Upper lobe of left lung (tissue), 6 donors: ENCODE data around the gene INMT. TPM values are rescaled to one million over a fixed set of nuclear protein-coding genes. Genes with fewer than 3 reads are reported as not detected.

Experiments used
- ATAC-seq, 2 donors: fragments of 200-7000 bp; cut with Tn5 transposase; one replicate each; pipeline ENCODE4 v1.9.1; 2022; ENCODE audit warnings: mild to moderate bottlenecking in 2 of 2, moderate library complexity in 2 of 2; ENCODE audit not compliant: low FRiP score in 2 of 2
- DNase-seq, 2 donors: peaks; one replicate each; pipeline ENCODE4 v3.0.0-alpha.2; 2019 to 2020
- H3K27ac ChIP-seq, 4 donors: fragments of 200-600 bp; sonication (generic); one replicate each; pipeline ENCODE4 v1.5.1; 2016 to 2019
- H3K27me3 ChIP-seq, 4 donors: fragments of 200-600 bp; sonication (generic); one replicate each; pipeline ENCODE4 v1.5.1; 2017 to 2019
- H3K36me3 ChIP-seq, 4 donors: fragments of 200-600 bp; sonication (generic); one replicate each; pipeline ENCODE4 v1.5.1; 2016 to 2019
- H3K4me1 ChIP-seq, 4 donors: fragments of 200-600 bp; sonication (generic); one replicate each; pipeline ENCODE4 v1.5.1; 2018 to 2019
- H3K4me3 ChIP-seq, 4 donors: fragments of 200-600 bp; sonication (generic); one replicate each; pipeline ENCODE4 v1.5.1; 2017 to 2019; ENCODE audit warnings: mild to moderate bottlenecking in 2 of 4, moderate library complexity in 1 of 4
- H3K9me3 ChIP-seq, 4 donors: fragments of 200-600 bp; sonication (generic); one replicate each; pipeline ENCODE4 v1.5.1; 2018 to 2019
- EP300 ChIP-seq, 4 donors: sonication (generic); formaldehyde crosslinking; IDR thresholded peaks; one replicate each; pipeline ENCODE4 v1.5.1; 2017; ENCODE audit warnings: antibody characterized with exemption in 4 of 4, control low read depth in 2 of 4
- POLR2A ChIP-seq, 4 donors: fragments of 450-650 bp; IDR thresholded peaks; one replicate each; pipeline ENCODE4 v1.5.1; 2016 to 2017; ENCODE audit warnings: antibody characterized with exemption in 4 of 4, mild to moderate bottlenecking in 2 of 4
- POLR2AphosphoS5 ChIP-seq, 2 donors: sonication (generic); formaldehyde crosslinking; IDR thresholded peaks; one replicate each; pipeline ENCODE4 v1.5.1; 2017; ENCODE audit warnings: antibody characterized with exemption in 2 of 2
- WGBS, 2 donors: methylation state at CpG; one replicate each; pipeline ENCODE4 v1.1.5; 2017 to 2018; 5-methylcytosine and 5-hydroxymethylcytosine counted together
- total RNA-seq, 6 donors: library from RNA; depleted of rRNA in 4 of 6; stranded (reverse); fragments of >200 nt in 4 of 6; gene quantifications; one replicate each; pipeline versions ENCODE4 v1.1.0 to v1.2.1, GENCODE V29; 2016 to 2021
- TF ChIP-seq, protein P1 (sequence below), 6 experiments: fragments of 450-650 bp in 4 of 6; fragments of 200-600 bp in 2 of 6; sonication (generic) in 2 of 6; IDR thresholded peaks; one replicate each; pipeline ENCODE4 v1.5.1; 2016 to 2019; ENCODE audit warnings: antibody characterized with exemption in 6 of 6
- donor health status: DM: no; HTN: no; CAD: no; lungs with moderate emphysema.
- donor health status: DM: no; HTN: yes; CAD: no; lungs with severe emphysema.

INMT gene
- total RNA-seq, 6 donors from 2014 or later, result 70.5 to 447 (median 322) TPM

DNA sequence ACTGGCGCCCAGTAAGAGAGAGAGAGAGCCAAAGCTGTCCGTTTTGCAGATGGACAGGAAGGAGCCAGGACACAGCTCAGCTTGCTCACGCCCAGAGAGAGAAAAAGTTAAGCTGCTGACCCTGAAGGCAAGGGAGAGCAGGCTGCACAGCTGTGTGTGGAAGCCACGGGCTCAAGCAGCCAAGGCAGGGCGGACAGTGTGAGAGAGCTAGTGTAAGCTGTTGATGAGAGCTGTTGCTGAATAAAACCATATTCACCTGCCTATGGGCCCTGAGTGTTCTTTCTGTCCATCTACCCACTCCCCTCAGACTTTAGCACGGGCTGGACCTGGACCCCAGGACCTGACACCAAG lies 5.4 kb downstream of the INMT start:
- TF ChIP-seq POLR2A (IDR thresholded peaks at IDR 0.05), result no peak
- TF ChIP-seq EP300 (IDR thresholded peaks at IDR 0.05), result no peak
- TF ChIP-seq, protein P1, sequence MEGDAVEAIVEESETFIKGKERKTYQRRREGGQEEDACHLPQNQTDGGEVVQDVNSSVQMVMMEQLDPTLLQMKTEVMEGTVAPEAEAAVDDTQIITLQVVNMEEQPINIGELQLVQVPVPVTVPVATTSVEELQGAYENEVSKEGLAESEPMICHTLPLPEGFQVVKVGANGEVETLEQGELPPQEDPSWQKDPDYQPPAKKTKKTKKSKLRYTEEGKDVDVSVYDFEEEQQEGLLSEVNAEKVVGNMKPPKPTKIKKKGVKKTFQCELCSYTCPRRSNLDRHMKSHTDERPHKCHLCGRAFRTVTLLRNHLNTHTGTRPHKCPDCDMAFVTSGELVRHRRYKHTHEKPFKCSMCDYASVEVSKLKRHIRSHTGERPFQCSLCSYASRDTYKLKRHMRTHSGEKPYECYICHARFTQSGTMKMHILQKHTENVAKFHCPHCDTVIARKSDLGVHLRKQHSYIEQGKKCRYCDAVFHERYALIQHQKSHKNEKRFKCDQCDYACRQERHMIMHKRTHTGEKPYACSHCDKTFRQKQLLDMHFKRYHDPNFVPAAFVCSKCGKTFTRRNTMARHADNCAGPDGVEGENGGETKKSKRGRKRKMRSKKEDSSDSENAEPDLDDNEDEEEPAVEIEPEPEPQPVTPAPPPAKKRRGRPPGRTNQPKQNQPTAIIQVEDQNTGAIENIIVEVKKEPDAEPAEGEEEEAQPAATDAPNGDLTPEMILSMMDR (IDR thresholded peaks at IDR 0.05), result no peak
- TF ChIP-seq POLR2AphosphoS5 (IDR thresholded peaks at IDR 0.05), result no peak
- Histone ChIP-seq H3K36me3 (peaks cover 0 to 15% (median 0%) of the 10 kb centered on the region in 4 donors), H3K27ac (peak overlapping the region; percentile 6 to 59 (median 52)), H3K4me1 (peaks cover 15 to 27% (median 24%) of the 10 kb centered on the region in 4 donors), H3K4me3 (peak overlapping the region in 1 of 4 donors; percentile 9), H3K9me3 (no peaks in the 10 kb centered on the region), H3K27me3 (no peaks in the 10 kb centered on the region)
- no peak for DNase-seq
- 65 to 76% methylated on average over 6 of the region's 6 CpGs for WGBS, 2 donors
- ATAC-seq, result no peak

DNA sequence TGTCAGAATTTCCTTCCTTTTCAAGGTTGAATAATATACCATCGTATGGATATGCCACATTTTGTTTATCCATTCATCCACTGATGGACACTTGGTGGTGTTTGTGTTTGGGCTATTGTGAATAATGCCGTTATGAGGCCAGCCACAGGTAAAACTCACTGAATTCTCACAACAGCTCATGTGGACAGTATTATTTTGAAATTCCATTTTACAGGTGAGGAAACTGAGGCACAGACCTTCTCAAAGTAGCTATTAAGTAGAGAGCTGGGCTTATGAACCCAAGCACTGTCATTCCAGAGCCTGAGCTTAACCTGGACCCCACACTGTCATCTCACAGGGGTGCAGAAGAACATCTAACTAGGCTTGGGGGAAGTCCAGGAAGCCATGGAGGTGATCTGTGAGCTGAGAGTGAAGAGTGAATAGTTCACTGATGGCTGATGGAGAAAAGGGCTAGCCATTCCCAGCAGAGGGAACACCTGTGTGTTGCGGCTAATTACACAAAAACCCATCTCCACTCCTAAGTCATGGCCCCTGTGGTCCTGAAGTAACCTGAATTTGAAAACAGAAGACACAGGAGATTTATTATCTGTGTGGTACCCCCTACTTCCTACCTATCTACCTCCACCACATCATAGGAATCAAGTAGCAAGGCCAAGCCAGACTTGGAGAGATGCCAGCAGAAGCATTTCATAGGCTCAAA lies 8.7 kb downstream of the INMT start:
- DNase-seq (no peak), ATAC-seq (no peak)
- 95 to 96% methylated on average over 3 of the region's 3 CpGs for WGBS, 2 donors
- Histone ChIP-seq H3K9me3 (no peaks in the 10 kb centered on the region), H3K27ac (peak overlapping the region in 3 of 4 donors; percentile 5 to 48 (median 40)), H3K36me3 (no peaks in the 10 kb centered on the region), H3K4me3 (no peak overlapping the region), H3K4me1 (peaks cover 31 to 44% (median 36%) of the 10 kb centered on the region in 4 donors), H3K27me3 (no peaks in the 10 kb centered on the region)
- TF ChIP-seq POLR2AphosphoS5 (IDR thresholded peaks at IDR 0.05), result no peak
- TF ChIP-seq, protein P1 (IDR thresholded peaks at IDR 0.05), result no peak
- TF ChIP-seq EP300 (IDR thresholded peaks at IDR 0.05), result no peak
- TF ChIP-seq POLR2A (IDR thresholded peaks at IDR 0.05), result no peak

DNA sequence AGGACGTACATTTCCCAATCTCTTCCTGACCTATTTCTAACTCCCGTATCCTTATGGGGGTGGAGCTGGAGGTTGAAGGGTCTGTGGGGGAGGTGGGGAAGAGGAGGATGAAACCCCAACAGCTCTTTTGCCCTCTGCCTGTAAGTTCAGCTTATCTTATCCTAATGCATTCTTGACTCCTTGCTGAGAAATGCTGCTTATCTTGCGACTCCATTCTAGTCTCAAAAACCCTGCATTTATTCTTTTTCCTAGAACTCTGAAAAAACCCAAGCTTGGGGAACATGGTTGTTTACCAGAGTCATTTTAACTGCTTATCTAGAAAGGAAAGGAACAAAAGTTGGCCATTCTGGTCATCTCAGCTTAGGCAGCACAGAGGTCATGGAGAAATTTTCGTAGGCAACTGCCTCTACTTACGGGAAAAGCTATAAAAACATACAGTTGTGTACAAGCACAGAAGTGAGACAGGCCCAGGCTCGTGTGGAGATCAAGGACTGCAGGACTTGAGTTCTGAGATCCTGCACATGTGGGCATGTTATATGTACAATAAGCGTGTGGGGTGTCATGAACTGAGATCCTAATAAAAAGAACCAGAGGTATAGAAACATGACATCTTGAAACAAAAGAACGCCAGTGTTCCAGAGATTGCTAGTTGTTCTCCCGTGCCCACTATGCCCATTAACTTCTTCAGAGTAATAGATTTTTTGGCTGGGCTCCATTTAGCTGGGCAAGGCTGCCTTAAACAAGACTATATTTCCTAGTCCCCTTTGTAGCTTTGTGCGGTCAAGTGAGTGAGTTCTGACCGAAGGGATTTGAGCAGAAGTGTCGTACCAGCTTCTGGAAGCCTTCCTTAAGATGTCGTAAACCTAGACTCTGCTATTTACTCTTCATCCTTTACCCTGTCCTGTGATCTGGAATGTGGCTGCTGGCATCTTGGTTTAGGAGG lies 9.6 kb downstream of the INMT start:
- no peaks in the 10 kb centered on the region for H3K36me3 ChIP-seq
- peaks cover 33 to 44% (median 39%) of the 10 kb centered on the region in 4 donors for H3K4me1 ChIP-seq
- 71 to 72% methylated on average over 13 of the region's 13 CpGs for WGBS, 2 donors
- H3K27me3 ChIP-seq, result no peaks in the 10 kb centered on the region
- ATAC-seq (no peak), DNase-seq (no peak)
- H3K9me3 ChIP-seq, result no peaks in the 10 kb centered on the region
- H3K27ac ChIP-seq, result peak overlapping the region in 3 of 4 donors; percentile 32 to 48 (median 44)
- no peak overlapping the region for H3K4me3 ChIP-seq
- no peak for TF ChIP-seq POLR2AphosphoS5 (IDR thresholded peaks at IDR 0.05)
- TF ChIP-seq POLR2A (IDR thresholded peaks at IDR 0.05), result no peak
- TF ChIP-seq, protein P1 (IDR thresholded peaks at IDR 0.05), result no peak
- TF ChIP-seq EP300 (IDR thresholded peaks at IDR 0.05), result no peak

DNA sequence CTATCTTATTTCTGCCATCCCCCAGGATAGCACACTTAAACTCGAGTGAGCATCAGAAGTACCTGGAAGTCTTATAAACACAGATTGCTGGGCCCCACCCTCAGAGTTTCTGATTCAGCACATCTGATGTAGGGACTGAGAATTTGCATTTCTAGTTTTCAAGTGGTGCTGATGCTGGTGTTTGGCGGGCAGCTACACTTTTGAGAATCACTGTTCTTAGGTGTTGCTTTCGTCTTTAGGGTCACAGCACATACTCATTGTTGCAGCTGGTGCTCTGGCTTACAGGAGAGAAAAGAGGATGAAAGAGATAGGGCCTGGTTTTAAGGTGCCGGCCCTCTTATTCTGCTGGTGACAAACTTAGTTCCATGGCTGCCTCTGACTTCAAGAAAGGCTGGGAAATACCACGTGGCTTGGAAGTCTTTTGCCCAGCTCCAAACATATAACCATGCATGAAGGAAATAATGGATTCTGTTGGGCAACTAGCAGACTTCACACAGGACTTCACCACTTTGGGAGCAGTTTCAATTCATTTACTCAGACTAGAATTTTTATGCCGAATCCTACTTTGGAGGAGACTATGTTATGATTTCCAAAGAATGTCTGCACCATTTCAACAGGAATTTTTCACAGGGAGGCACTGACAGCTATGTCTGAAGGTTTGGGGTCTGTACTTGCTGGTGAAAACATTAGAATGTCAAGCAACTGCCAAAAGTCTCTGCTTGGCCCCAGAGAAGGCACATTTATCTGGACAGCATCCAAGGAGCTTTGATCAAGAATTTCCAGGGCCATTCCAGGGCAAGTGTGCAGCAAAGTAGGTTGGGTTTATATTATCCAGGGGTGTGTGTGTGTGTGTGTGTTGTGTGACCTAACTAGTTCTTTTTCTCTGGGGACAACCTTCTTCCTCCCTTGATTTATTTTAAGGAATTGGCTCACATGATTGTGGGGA lies 12.4 kb downstream of the INMT start:
- Histone ChIP-seq H3K27me3 (no peaks in the 10 kb centered on the region), H3K4me1 (peaks cover 17 to 37% (median 23%) of the 10 kb centered on the region in 4 donors), H3K27ac (peak overlapping the region; percentile 10 to 79 (median 48)), H3K9me3 (no peaks in the 10 kb centered on the region), H3K4me3 (no peak overlapping the region), H3K36me3 (no peaks in the 10 kb centered on the region)
- WGBS, 2 donors, result 48 to 63% methylated on average over 6 of the region's 6 CpGs
- TF ChIP-seq, protein P1 (IDR thresholded peaks at IDR 0.05), result no peak
- TF ChIP-seq POLR2AphosphoS5 (IDR thresholded peaks at IDR 0.05), result peak in 1 of 2 donors; percentile 16
- ATAC-seq (peak; percentile 43 to 57), DNase-seq (no peak)
